Measurements from ENCODE around the gene DHX8. TPM values are rescaled to one million over a fixed set of nuclear protein-coding genes. Genes with fewer than 3 reads are reported as not detected.
"Not testable (repeated sequence)": the region's sequence is repeated elsewhere in the genome, so short reads cannot be mapped to it uniquely, and the experiment has no call there.

DHX8 gene
- total RNA-seq, 6 experiments from 2014 or later = 14.1 to 18.6 (median 17.5) TPM

GRCh38 chr17:43457362-43457692, 26.4 kb upstream of the DHX8 start:
- intact Hi-C loops (cut with DNase I) = no loop called here
- WGBS (ENCODE audit: insufficient coverage, low coverage, low lambda C conversion rate, missing lambda C conversion rate) = 50% methylated on average over 1 of the region's 1 CpG
- H3K9me3 ChIP-seq = no peaks in the 10 kb centered on the region
- H3K27me3 ChIP-seq = no peaks in the 10 kb centered on the region
- peak overlapping the region; percentile 34 to 83 (median 54) for H3K27ac ChIP-seq
- peaks cover 0 to 77% (median 32%) of the 10 kb centered on the region in 4 donors for H3K4me1 ChIP-seq
- no peak for TF ChIP-seq POLR2A (IDR thresholded peaks at IDR 0.05)
- TF ChIP-seq, protein P1, sequence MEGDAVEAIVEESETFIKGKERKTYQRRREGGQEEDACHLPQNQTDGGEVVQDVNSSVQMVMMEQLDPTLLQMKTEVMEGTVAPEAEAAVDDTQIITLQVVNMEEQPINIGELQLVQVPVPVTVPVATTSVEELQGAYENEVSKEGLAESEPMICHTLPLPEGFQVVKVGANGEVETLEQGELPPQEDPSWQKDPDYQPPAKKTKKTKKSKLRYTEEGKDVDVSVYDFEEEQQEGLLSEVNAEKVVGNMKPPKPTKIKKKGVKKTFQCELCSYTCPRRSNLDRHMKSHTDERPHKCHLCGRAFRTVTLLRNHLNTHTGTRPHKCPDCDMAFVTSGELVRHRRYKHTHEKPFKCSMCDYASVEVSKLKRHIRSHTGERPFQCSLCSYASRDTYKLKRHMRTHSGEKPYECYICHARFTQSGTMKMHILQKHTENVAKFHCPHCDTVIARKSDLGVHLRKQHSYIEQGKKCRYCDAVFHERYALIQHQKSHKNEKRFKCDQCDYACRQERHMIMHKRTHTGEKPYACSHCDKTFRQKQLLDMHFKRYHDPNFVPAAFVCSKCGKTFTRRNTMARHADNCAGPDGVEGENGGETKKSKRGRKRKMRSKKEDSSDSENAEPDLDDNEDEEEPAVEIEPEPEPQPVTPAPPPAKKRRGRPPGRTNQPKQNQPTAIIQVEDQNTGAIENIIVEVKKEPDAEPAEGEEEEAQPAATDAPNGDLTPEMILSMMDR (IDR thresholded peaks at IDR 0.05) = no peak
- DNase-seq (no peak), ATAC-seq (no peak)
- no peaks in the 10 kb centered on the region for H3K36me3 ChIP-seq
- H3K4me3 ChIP-seq = peak overlapping the region in 1 of 3 donors; percentile 3

GRCh38 chr17:43459878-43460277, 23.9 kb upstream of the DHX8 start:
- peaks cover 0 to 65% (median 27%) of the 10 kb centered on the region in 4 donors for H3K4me1 ChIP-seq
- not testable (repeated sequence) for ATAC-seq, H3K27ac ChIP-seq, H3K4me3 ChIP-seq, H3K36me3 ChIP-seq, H3K9me3 ChIP-seq, DNase-seq, H3K27me3 ChIP-seq
- intact Hi-C loops (cut with DNase I) = loop anchor here in 1 of 2 donors (10.0 kb wide), 1 partner anchor 55 kb away; no protein-coding TSS in a partner anchor
- WGBS (ENCODE audit: insufficient coverage, low coverage, low lambda C conversion rate, missing lambda C conversion rate) = 85% methylated on average over 4 of the region's 5 CpGs

DNA sequence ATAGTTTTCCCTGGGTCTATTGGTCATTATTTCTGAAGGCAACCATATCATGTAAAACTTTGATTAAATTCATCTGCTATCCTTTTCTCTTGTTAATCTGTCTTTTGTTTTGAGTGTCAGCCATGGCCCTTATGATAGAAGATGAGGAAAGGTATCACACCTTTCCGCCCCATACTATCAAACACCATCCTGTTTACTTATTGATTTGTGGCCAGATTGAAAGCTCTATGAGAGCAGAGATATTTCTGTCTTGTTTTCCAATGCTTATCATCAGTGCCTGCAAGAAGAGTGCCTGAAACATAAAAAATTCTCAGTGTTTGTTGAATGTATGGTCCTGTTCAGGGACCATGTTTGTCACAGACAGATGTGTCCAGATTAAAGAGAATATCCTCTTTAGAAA, 22.6 kb upstream of the DHX8 start:
- no peaks in the 10 kb centered on the region for H3K27me3 ChIP-seq
- H3K27ac ChIP-seq = peak overlapping the region in 1 of 3 donors; percentile 27
- no peaks in the 10 kb centered on the region for H3K9me3 ChIP-seq
- TF ChIP-seq POLR2A (IDR thresholded peaks at IDR 0.05) = no peak
- TF ChIP-seq, protein P1 (IDR thresholded peaks at IDR 0.05) = no peak
- H3K4me1 ChIP-seq = peaks cover 0 to 55% (median 23%) of the 10 kb centered on the region in 4 donors
- ATAC-seq = no peak
- H3K36me3 ChIP-seq = no peaks in the 10 kb centered on the region
- intact Hi-C loops (cut with DNase I) = loop anchor here in 1 of 2 donors (10.0 kb wide), 1 partner anchor 56 kb away; no protein-coding TSS in a partner anchor
- no peak for DNase-seq
- no peak overlapping the region for H3K4me3 ChIP-seq
- 33% methylated on average over 1 of the region's 1 CpG for WGBS (ENCODE audit: insufficient coverage, low coverage, low lambda C conversion rate, missing lambda C conversion rate)

GRCh38 chr17:43462569-43462968, 21.2 kb upstream of the DHX8 start:
- not testable (repeated sequence) for H3K27me3 ChIP-seq
- 72% methylated on average over 3 of the region's 4 CpGs for WGBS (ENCODE audit: insufficient coverage, low coverage, low lambda C conversion rate, missing lambda C conversion rate)

GRCh38 chr17:43463241-43463640, 20.5 kb upstream of the DHX8 start:
- intact Hi-C loops (cut with DNase I) = loop anchor here in 1 of 2 donors (10.0 kb wide), 1 partner anchor 58 kb away; no protein-coding TSS in a partner anchor
- TF ChIP-seq, protein P1 (IDR thresholded peaks at IDR 0.05) = no peak
- no peak for TF ChIP-seq POLR2A (IDR thresholded peaks at IDR 0.05)
- no peak for ATAC-seq
- no peak for DNase-seq
- Histone ChIP-seq H3K27me3 (no peaks in the 10 kb centered on the region), H3K9me3 (no peaks in the 10 kb centered on the region), H3K36me3 (no peaks in the 10 kb centered on the region), H3K4me1 (peaks cover 0 to 45% (median 19%) of the 10 kb centered on the region in 4 donors), H3K27ac (peak overlapping the region in 1 of 3 donors; percentile 93), H3K4me3 (peak overlapping the region in 2 of 3 donors; percentile 65 to 74)
- WGBS (ENCODE audit: insufficient coverage, low coverage, low lambda C conversion rate, missing lambda C conversion rate) = 29% methylated on average over 4 of the region's 4 CpGs

More at GRCh38 chr17:43462569-43462968, 21.2 kb upstream of the DHX8 start:
- Histone ChIP-seq H3K4me3 (peak overlapping the region in 1 of 3 donors; percentile 74), H3K27ac (peak overlapping the region in 1 of 3 donors; percentile 93), H3K4me1 (peaks cover 0 to 49% (median 21%) of the 10 kb centered on the region in 4 donors)
- intact Hi-C loops (cut with DNase I) = loop anchor here in 1 of 2 donors (10.0 kb wide), 1 partner anchor 58 kb away; no protein-coding TSS in a partner anchor
- H3K36me3 ChIP-seq, DNase-seq, ATAC-seq, H3K9me3 ChIP-seq: not testable (repeated sequence)
